Measurements from ENCODE around the gene DLG3. TPM values are rescaled to one million over a fixed set of nuclear protein-coding genes. Genes with fewer than 3 reads are reported as not detected.

DLG3 gene
- total and polyA plus RNA-seq, 11 donors: 6.1 to 14.8 (median 9.6) TPM

- Histone ChIP-seq H3K27me3 (peaks cover 0 to 35% (median 0%) of the 10 kb centered on the region in 9 donors), H3K36me3 (no peaks in the 10 kb centered on the region), H3K27ac (no peak overlapping the region), H3K9me3 (no peaks in the 10 kb centered on the region), H3K4me1 (peaks cover 0 to 20% (median 3%) of the 10 kb centered on the region in 12 donors), H3K4me3 (no peak overlapping the region)
- 69 to 85% (median 78%) methylated on average over 8 of the region's 8 CpGs for WGBS, 4 donors
- intact Hi-C loops (cut with DNase I): loop anchor here in 3 of 10 donors (10.0 kb wide), 3 partner anchors 143 to 243 kb away; partner anchors contain the start of genes KIF4A (in 1 of the 3), PDZD11 (in 1 of the 3) and RAB41 (in 1 of the 3)
- TF ChIP-seq CTCF (IDR thresholded peaks at IDR 0.05) (no peak), POLR2A (IDR thresholded peaks at IDR 0.05) (no peak)
- DNase-seq (no peak), ATAC-seq (no peak)
Measured at GRCh38 chrX:70437921-70438665, 6.5 kb upstream of the DLG3 start.

DNA sequence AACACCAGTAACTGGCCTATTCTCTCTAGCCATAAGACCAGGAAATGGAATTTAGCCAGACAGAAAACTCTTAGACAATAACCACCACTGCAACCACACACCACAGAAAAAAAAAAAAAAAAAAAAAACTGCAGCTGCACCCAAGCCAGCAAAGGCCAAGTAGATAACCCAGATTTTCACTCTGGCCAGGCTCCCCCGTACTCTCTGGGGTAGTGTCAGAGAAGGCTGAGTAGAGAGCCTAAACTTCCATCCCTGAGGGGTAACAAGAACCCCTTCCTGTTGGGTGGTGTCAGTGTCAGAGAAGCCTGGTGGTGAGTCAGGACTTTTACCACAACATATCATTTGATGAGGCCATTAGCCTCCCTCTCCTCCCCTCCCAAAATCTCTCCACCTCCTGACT lies 5.6 kb upstream of the DLG3 start:
- TF ChIP-seq CTCF (IDR thresholded peaks at IDR 0.05): no peak
- Histone ChIP-seq H3K27ac (no peak overlapping the region), H3K9me3 (no peaks in the 10 kb centered on the region), H3K27me3 (peaks cover 0 to 44% (median 0%) of the 10 kb centered on the region in 9 donors), H3K4me3 (no peak overlapping the region), H3K36me3 (no peaks in the 10 kb centered on the region), H3K4me1 (peaks cover 0 to 17% (median 0%) of the 10 kb centered on the region in 12 donors)
- DNase-seq (no peak), ATAC-seq (no peak)
- intact Hi-C loops (cut with DNase I): loop anchor here in 3 of 10 donors (10.0 kb wide), 3 partner anchors 144 to 244 kb away; partner anchors contain the start of genes KIF4A (in 1 of the 3), PDZD11 (in 1 of the 3) and RAB41 (in 1 of the 3)
- WGBS, 4 donors: 26 to 50% (median 40%) methylated on average over 1 of the region's 1 CpG

DNA sequence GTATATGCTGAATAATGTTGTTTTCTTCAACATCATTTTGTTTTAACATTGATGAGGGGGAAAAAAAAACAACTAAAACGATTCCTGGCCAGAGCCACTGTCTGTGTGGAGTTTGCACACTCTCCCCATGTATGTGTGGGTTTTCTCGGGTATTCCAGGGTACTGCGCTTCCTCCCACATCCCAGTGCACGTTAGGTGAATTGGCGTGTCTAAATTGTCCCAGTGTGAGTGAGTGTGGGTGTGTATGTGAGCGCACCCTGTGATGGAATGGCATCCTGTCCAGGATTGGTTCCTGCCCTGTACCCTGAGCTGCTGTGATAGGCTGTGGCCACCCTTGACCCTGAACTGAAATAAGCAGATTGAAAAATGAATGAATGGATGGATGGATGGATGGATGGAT lies 2.4 kb upstream of the DLG3 start:
- Histone ChIP-seq H3K36me3 (no peaks in the 10 kb centered on the region), H3K27me3 (peaks cover 0 to 57% (median 8%) of the 10 kb centered on the region in 9 donors), H3K4me3 (no peak overlapping the region), H3K9me3 (no peaks in the 10 kb centered on the region), H3K27ac (no peak overlapping the region), H3K4me1 (peaks cover 0 to 7% (median 0%) of the 10 kb centered on the region in 12 donors)
- intact Hi-C loops (cut with DNase I): no loop called here
- no peak for DNase-seq
- 49 to 64% (median 62%) methylated on average over 6 of the region's 6 CpGs for WGBS, 4 donors
- TF ChIP-seq CTCF (IDR thresholded peaks at IDR 0.05) (no peak), POLR2A (IDR thresholded peaks at IDR 0.05) (no peak)
- ATAC-seq: no peak

- Histone ChIP-seq H3K9me3 (no peaks in the 10 kb centered on the region), H3K4me3 (peak overlapping the region in 8 of 12 donors; percentile 5 to 42 (median 28)), H3K4me1 (peaks cover 0 to 7% (median 0%) of the 10 kb centered on the region in 12 donors), H3K36me3 (no peaks in the 10 kb centered on the region), H3K27me3 (peaks cover 0 to 51% (median 8%) of the 10 kb centered on the region in 9 donors), H3K27ac (no peak overlapping the region)
- intact Hi-C loops (cut with DNase I): no loop called here
- TF ChIP-seq POLR2A (IDR thresholded peaks at IDR 0.05) (no peak), CTCF (IDR thresholded peaks at IDR 0.05) (no peak)
- ATAC-seq (peak in 1 of 4 donors; percentile 22), DNase-seq (no peak)
- 3 to 60% (median 9%) methylated on average over 6 to 58 of the region's 61 CpGs for WGBS, 4 donors
Measured at GRCh38 chrX:70444946-70445656, 466 bp downstream of the DLG3 start.

Data from heart left ventricle (tissue), 16 donors.